ENCODE results near the gene STARD3. TPM values are rescaled to one million over a fixed set of nuclear protein-coding genes. Genes with fewer than 3 reads are reported as not detected.

The STARD3 gene
- total and polyA plus RNA-seq, 4 donors: 27.4 to 79.7 (median 64.8) TPM

GRCh38 chr17:39611401-39612112, 25.4 kb upstream of the STARD3 start:
- H3K27me3 ChIP-seq (ENCODE audit: control insufficient read depth in 3 of 3, insufficient read depth in 3 of 3, low read length in 2 of 3): peaks cover 16 to 62% (median 32%) of the 10 kb centered on the region in 3 donors
- peaks cover 0 to 5% (median 0%) of the 10 kb centered on the region in 5 donors for H3K4me1 ChIP-seq (ENCODE audit: control insufficient read depth in 5 of 5, insufficient read depth in 5 of 5, low read length in 5 of 5)
- H3K36me3 ChIP-seq (ENCODE audit: control insufficient read depth in 4 of 4, insufficient read depth in 4 of 4, low read length in 4 of 4): no peaks in the 10 kb centered on the region
- peaks cover 0 to 6% (median 0%) of the 10 kb centered on the region in 4 donors for H3K9me3 ChIP-seq (ENCODE audit: control insufficient read depth in 4 of 4, insufficient read depth in 3 of 4, low read length in 3 of 4)
- no peak for ATAC-seq (ENCODE audit: insufficient read depth, low FRiP score)
- WGBS, 2 donors: 90 to 94% methylated on average over 9 of the region's 9 CpGs
- no peak for TF ChIP-seq CTCF (IDR thresholded peaks at IDR 0.05; ENCODE audit: control extremely low read depth, extremely low read depth)
- no peak overlapping the region for H3K9ac ChIP-seq (ENCODE audit: insufficient read depth in 1 of 2, low read length in 2 of 2)
- DNase-seq: no peak
- no peak overlapping the region for H3K4me3 ChIP-seq
- no peak overlapping the region for H3K27ac ChIP-seq (ENCODE audit: low read depth in 1 of 2, low read length in 1 of 2)

- H3K27me3 ChIP-seq (ENCODE audit: control insufficient read depth in 3 of 3, insufficient read depth in 3 of 3, low read length in 2 of 3): peaks cover 13 to 66% (median 36%) of the 10 kb centered on the region in 3 donors
- ATAC-seq (ENCODE audit: insufficient read depth, low FRiP score): no peak
Observed at GRCh38 chr17:39612291-39612894, 24.6 kb upstream of the STARD3 start.

GRCh38 chr17:39612935-39613464, 23.9 kb upstream of the STARD3 start:
- Histone ChIP-seq H3K9me3 (ENCODE audit: control insufficient read depth in 4 of 4, insufficient read depth in 3 of 4, low read length in 3 of 4) (peaks cover 0 to 6% (median 0%) of the 10 kb centered on the region in 4 donors), H3K27ac (ENCODE audit: low read depth in 1 of 2, low read length in 1 of 2) (no peak overlapping the region), H3K36me3 (ENCODE audit: control insufficient read depth in 4 of 4, insufficient read depth in 4 of 4, low read length in 4 of 4) (no peaks in the 10 kb centered on the region), H3K9ac (ENCODE audit: insufficient read depth in 1 of 2, low read length in 2 of 2) (no peak overlapping the region), H3K4me1 (ENCODE audit: control insufficient read depth in 5 of 5, insufficient read depth in 5 of 5, low read length in 5 of 5) (peaks cover 0 to 4% (median 0%) of the 10 kb centered on the region in 5 donors), H3K27me3 (ENCODE audit: control insufficient read depth in 3 of 3, insufficient read depth in 3 of 3, low read length in 2 of 3) (peaks cover 13 to 60% (median 33%) of the 10 kb centered on the region in 3 donors), H3K4me3 (no peak overlapping the region)
- TF ChIP-seq CTCF (IDR thresholded peaks at IDR 0.05; ENCODE audit: control extremely low read depth, extremely low read depth): no peak
- 79 to 83% methylated on average over 7 of the region's 7 CpGs for WGBS, 2 donors
- ATAC-seq (ENCODE audit: insufficient read depth, low FRiP score) (no peak), DNase-seq (no peak)

More at GRCh38 chr17:39612291-39612894, 24.6 kb upstream of the STARD3 start:
- no peak for TF ChIP-seq CTCF (IDR thresholded peaks at IDR 0.05; ENCODE audit: control extremely low read depth, extremely low read depth)
- Histone ChIP-seq H3K27ac (ENCODE audit: low read depth in 1 of 2, low read length in 1 of 2) (no peak overlapping the region), H3K9ac (ENCODE audit: insufficient read depth in 1 of 2, low read length in 2 of 2) (no peak overlapping the region), H3K4me3 (no peak overlapping the region), H3K9me3 (ENCODE audit: control insufficient read depth in 4 of 4, insufficient read depth in 3 of 4, low read length in 3 of 4) (peaks cover 0 to 6% (median 0%) of the 10 kb centered on the region in 4 donors), H3K36me3 (ENCODE audit: control insufficient read depth in 4 of 4, insufficient read depth in 4 of 4, low read length in 4 of 4) (no peaks in the 10 kb centered on the region), H3K4me1 (ENCODE audit: control insufficient read depth in 5 of 5, insufficient read depth in 5 of 5, low read length in 5 of 5) (peaks cover 0 to 2% (median 0%) of the 10 kb centered on the region in 5 donors)
- DNase-seq: no peak
- 78 to 79% methylated on average over 22 of the region's 22 CpGs for WGBS, 2 donors

Data from lung (tissue), 12 donors.